ENCODE measurements around the gene ZNF185.

GRCh38 chrX:152912641-152913040, 14.8 kb downstream of the ZNF185 start:
- TF ChIP-seq EZH2 (IDR thresholded peaks at IDR 0.05; ENCODE audit: low read depth) (no peak), CTCF (conservative IDR thresholded peaks at IDR 0.05) (no peak)

Measured in PC-9 (cell line).